ENCODE measurements around the gene PCGF1. TPM values are rescaled to one million over a fixed set of nuclear protein-coding genes. Genes with fewer than 3 reads are reported as not detected.

Gene PCGF1
- total and polyA plus RNA-seq, 8 donors: 1.9 to 49.6 (median 14.7) TPM

DNA sequence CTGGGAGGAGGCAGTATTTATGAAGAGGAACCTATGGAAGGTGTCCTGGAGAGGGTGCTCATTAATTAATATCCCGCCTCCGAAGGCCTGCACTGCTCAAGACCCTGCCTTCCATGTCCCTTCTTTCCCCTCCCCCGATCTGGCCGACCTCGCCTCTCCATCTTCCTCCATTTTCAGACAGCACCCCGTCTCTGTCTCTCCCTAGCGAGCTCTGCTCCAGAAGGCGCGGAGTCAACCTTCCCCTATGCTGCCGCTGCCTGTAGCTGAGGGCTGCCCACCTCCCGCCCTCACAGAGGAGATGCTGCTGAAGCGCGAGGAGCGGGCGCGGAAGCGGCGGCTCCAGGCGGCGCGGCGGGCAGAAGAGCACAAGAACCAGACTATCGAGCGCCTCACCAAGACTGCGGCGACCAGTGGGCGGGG, 50.4 kb downstream of the PCGF1 start:
- WGBS, 5 donors: 0 to 3% (median 1%) methylated on average over 11 to 27 of the region's 27 CpGs
- peak overlapping the region; percentile 93 to 99 (median 97) for H3K27ac ChIP-seq
- H3K4me3 ChIP-seq: peak overlapping the region; percentile 67 to 81 (median 72)
- peaks cover 5 to 16% (median 14%) of the 10 kb centered on the region in 4 donors for H3K36me3 ChIP-seq
- no peaks in the 10 kb centered on the region for H3K27me3 ChIP-seq
- H3K9me3 ChIP-seq: no peaks in the 10 kb centered on the region
- TF ChIP-seq POLR2A (IDR thresholded peaks at IDR 0.05) (no peak), POLR2AphosphoS5 (IDR thresholded peaks at IDR 0.05) (no peak), EP300 (IDR thresholded peaks at IDR 0.05) (no peak)
- TF ChIP-seq, protein P1, sequence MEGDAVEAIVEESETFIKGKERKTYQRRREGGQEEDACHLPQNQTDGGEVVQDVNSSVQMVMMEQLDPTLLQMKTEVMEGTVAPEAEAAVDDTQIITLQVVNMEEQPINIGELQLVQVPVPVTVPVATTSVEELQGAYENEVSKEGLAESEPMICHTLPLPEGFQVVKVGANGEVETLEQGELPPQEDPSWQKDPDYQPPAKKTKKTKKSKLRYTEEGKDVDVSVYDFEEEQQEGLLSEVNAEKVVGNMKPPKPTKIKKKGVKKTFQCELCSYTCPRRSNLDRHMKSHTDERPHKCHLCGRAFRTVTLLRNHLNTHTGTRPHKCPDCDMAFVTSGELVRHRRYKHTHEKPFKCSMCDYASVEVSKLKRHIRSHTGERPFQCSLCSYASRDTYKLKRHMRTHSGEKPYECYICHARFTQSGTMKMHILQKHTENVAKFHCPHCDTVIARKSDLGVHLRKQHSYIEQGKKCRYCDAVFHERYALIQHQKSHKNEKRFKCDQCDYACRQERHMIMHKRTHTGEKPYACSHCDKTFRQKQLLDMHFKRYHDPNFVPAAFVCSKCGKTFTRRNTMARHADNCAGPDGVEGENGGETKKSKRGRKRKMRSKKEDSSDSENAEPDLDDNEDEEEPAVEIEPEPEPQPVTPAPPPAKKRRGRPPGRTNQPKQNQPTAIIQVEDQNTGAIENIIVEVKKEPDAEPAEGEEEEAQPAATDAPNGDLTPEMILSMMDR (IDR thresholded peaks at IDR 0.05): no peak
- intact Hi-C loops (cut with DNase I; ENCODE audit: low total_unique reads): no loop called here
- peaks cover 37 to 49% (median 41%) of the 10 kb centered on the region in 4 donors for H3K4me1 ChIP-seq
- no peak for DNase-seq

Other genes with a start within 250 kb of the PCGF1 start
- 1 to 10 TPM in 3 of 5 donors, under 1 TPM in 1, not detected in 1; 0.58 to 4.8 (median 3.2) TPM for gene SLC4A5, start 164.3 kb downstream of the PCGF1 start, total RNA-seq
- gene SLC4A5, start 164.3 kb downstream of the PCGF1 start, polyA plus RNA-seq: under 1 TPM; 0.12 to 0.46 (median 0.38) TPM
- 100 to 1,000 TPM in 3 of 5 donors, 10 to 100 TPM in 2; 71.2 to 181 (median 122) TPM for gene DCTN1, start 127.4 kb downstream of the PCGF1 start, total RNA-seq
- gene DCTN1, start 127.4 kb downstream of the PCGF1 start, polyA plus RNA-seq: 10 to 100 TPM; 65.8 to 92.6 (median 83.5) TPM
- gene C2orf81, start 86.1 kb downstream of the PCGF1 start, total RNA-seq: 1 to 10 TPM in 2 of 5 donors, not detected in 3; 2.7 to 3.5 TPM
- gene C2orf81, start 86.1 kb downstream of the PCGF1 start, polyA plus RNA-seq: 1 to 10 TPM; 1.7 to 2.2 (median 2.1) TPM
- gene WDR54, start 86.0 kb downstream of the PCGF1 start, total RNA-seq: 1 to 10 TPM in 4 of 5 donors, not detected in 1; 3.5 to 9.8 (median 7.3) TPM
- 10 to 100 TPM; 10.5 to 12.8 (median 12.5) TPM for gene WDR54, start 86.0 kb downstream of the PCGF1 start, polyA plus RNA-seq
- gene RTKN, start 65.8 kb downstream of the PCGF1 start, total RNA-seq: 100 to 1,000 TPM in 2 of 5 donors, 10 to 100 TPM in 3; 16.5 to 125 (median 27.4) TPM
- 10 to 100 TPM; 10.8 to 27.3 (median 23.2) TPM for gene RTKN, start 65.8 kb downstream of the PCGF1 start, polyA plus RNA-seq
- gene INO80B, start 52.6 kb downstream of the PCGF1 start, total RNA-seq: 10 to 100 TPM in 2 of 5 donors, 1 to 10 TPM in 2, not detected in 1; 4.7 to 44.5 (median 11.1) TPM
- gene INO80B, start 52.6 kb downstream of the PCGF1 start, polyA plus RNA-seq: 10 to 100 TPM; 32.2 to 52.2 (median 51.9) TPM
- 10 to 100 TPM in 4 of 5 donors, 1 to 10 TPM in 1; 1.8 to 59.4 (median 21.7) TPM for gene WBP1, start 49.3 kb downstream of the PCGF1 start, total RNA-seq
- gene WBP1, start 49.3 kb downstream of the PCGF1 start, polyA plus RNA-seq: 10 to 100 TPM; 78.9 to 82.4 (median 82.3) TPM
- 100 to 1,000 TPM in 1 of 5 donors, 10 to 100 TPM in 4; 17.5 to 130 (median 65.8) TPM for gene MOGS, start 42.3 kb downstream of the PCGF1 start, total RNA-seq
- 10 to 100 TPM; 15.6 to 32.2 (median 30.4) TPM for gene MOGS, start 42.3 kb downstream of the PCGF1 start, polyA plus RNA-seq
- gene MRPL53, start 35.0 kb downstream of the PCGF1 start, total RNA-seq: 100 to 1,000 TPM in 2 of 5 donors, 10 to 100 TPM in 2, 1 to 10 TPM in 1; 4.6 to 335 (median 18.0) TPM
- 100 to 1,000 TPM in 1 of 3 donors, 10 to 100 TPM in 2; 74.0 to 108 (median 88.6) TPM for gene MRPL53, start 35.0 kb downstream of the PCGF1 start, polyA plus RNA-seq
- 10 to 100 TPM; 19.1 to 78.2 (median 51.3) TPM for gene CCDC142, start 24.7 kb downstream of the PCGF1 start, total RNA-seq
- 1 to 10 TPM; 3.2 to 3.4 (median 3.2) TPM for gene CCDC142, start 24.7 kb downstream of the PCGF1 start, polyA plus RNA-seq
- 10 to 100 TPM in 4 of 5 donors, 1 to 10 TPM in 1; 4.7 to 91.2 (median 20.5) TPM for gene TTC31, start 24.6 kb downstream of the PCGF1 start, total RNA-seq
- gene TTC31, start 24.6 kb downstream of the PCGF1 start, polyA plus RNA-seq: 10 to 100 TPM; 10.5 to 11.4 (median 10.8) TPM
- gene LBX2, start 8.1 kb downstream of the PCGF1 start, total RNA-seq: 1 to 10 TPM in 2 of 5 donors, not detected in 3; 1.1 to 2.6 TPM
- 1 to 10 TPM; 1.1 to 2.3 (median 1.2) TPM for gene LBX2, start 8.1 kb downstream of the PCGF1 start, polyA plus RNA-seq
- gene TLX2, start 6.8 kb upstream of the PCGF1 start, total RNA-seq: under 1 TPM in 1 of 5 donors, not detected in 4; 0.73 TPM
- under 1 TPM in 1 of 3 donors, not detected in 2; 0.28 TPM for gene TLX2, start 6.8 kb upstream of the PCGF1 start, polyA plus RNA-seq
- gene DQX1, start 18.5 kb upstream of the PCGF1 start, total RNA-seq: 10 to 100 TPM in 4 of 5 donors, 1 to 10 TPM in 1; 6.6 to 42.6 (median 22.8) TPM
- 1 to 10 TPM; 2.1 to 5.3 (median 4.1) TPM for gene DQX1, start 18.5 kb upstream of the PCGF1 start, polyA plus RNA-seq
- 100 to 1,000 TPM in 4 of 5 donors, 10 to 100 TPM in 1; 74.4 to 244 (median 173) TPM for gene AUP1, start 22.0 kb upstream of the PCGF1 start, total RNA-seq
- gene AUP1, start 22.0 kb upstream of the PCGF1 start, polyA plus RNA-seq: 100 to 1,000 TPM in 2 of 3 donors, 10 to 100 TPM in 1; 97.9 to 235 (median 139) TPM
- 10 to 100 TPM in 4 of 5 donors, 1 to 10 TPM in 1; 7.6 to 60.0 (median 23.7) TPM for gene HTRA2, start 22.2 kb upstream of the PCGF1 start, total RNA-seq
- 10 to 100 TPM; 24.4 to 31.2 (median 25.5) TPM for gene HTRA2, start 22.2 kb upstream of the PCGF1 start, polyA plus RNA-seq
- 10 to 100 TPM in 2 of 5 donors, 1 to 10 TPM in 2, under 1 TPM in 1; 0.89 to 49.0 (median 5.0) TPM for gene LOXL3, start 46.2 kb upstream of the PCGF1 start, total RNA-seq
- 1 to 10 TPM in 2 of 3 donors, under 1 TPM in 1; 0.76 to 1.6 (median 1.1) TPM for gene LOXL3, start 46.2 kb upstream of the PCGF1 start, polyA plus RNA-seq
- 10 to 100 TPM in 3 of 5 donors, 1 to 10 TPM in 2; 5.9 to 89.3 (median 12.2) TPM for gene DOK1, start 47.0 kb upstream of the PCGF1 start, total RNA-seq
- gene DOK1, start 47.0 kb upstream of the PCGF1 start, polyA plus RNA-seq: 10 to 100 TPM in 2 of 3 donors, 1 to 10 TPM in 1; 8.8 to 17.7 (median 17.4) TPM
- 10 to 100 TPM in 1 of 5 donors, 1 to 10 TPM in 1, under 1 TPM in 1, not detected in 2; 0.18 to 27.1 (median 3.5) TPM for gene M1AP, start 140.6 kb upstream of the PCGF1 start, total RNA-seq
- under 1 TPM in 2 of 3 donors, not detected in 1; 0.20 to 0.31 TPM for gene M1AP, start 140.6 kb upstream of the PCGF1 start, polyA plus RNA-seq
- gene SEMA4F, start 146.6 kb upstream of the PCGF1 start, total RNA-seq: 10 to 100 TPM in 2 of 5 donors, 1 to 10 TPM in 3; 2.6 to 65.3 (median 4.2) TPM
- gene SEMA4F, start 146.6 kb upstream of the PCGF1 start, polyA plus RNA-seq: 1 to 10 TPM in 1 of 3 donors, under 1 TPM in 2; 0.46 to 1.6 (median 0.98) TPM